HepG2 (cell line): ENCODE data around the gene NPPC. TPM values are rescaled to one million over a fixed set of nuclear protein-coding genes. Genes with fewer than 3 reads are reported as not detected.

Source experiments
- ATAC-seq: fragments of 200-7000 bp; cut with Tn5 transposase; 3 replicates; pipeline ENCODE4 v1.9.1; 2020; ENCODE audit warnings: mild to moderate bottlenecking, moderate library complexity
- BruUV-seq: library from RNA; stranded (reverse); fragments of 400-500 nt; replicated peaks from 2 replicates; lab custom pipeline; 2021; lab: Mats Ljungman, UMichigan
- CTCF ChIA-PET: fragments of 300-600 bp; formaldehyde crosslinking; extraction: SDS; loops from one replicate; lab custom pipeline; 2021; ENCODE audit warnings: low total read pairs, inconsistent platforms, low intra/inter-chr PET ratio; lab: Yijun Ruan, JAX
- POLR2A ChIA-PET: fragments of 350-600 bp; sonication (Branson Sonifier 250); formaldehyde crosslinking; loops from one replicate; lab custom pipeline; 2020; ENCODE audit warnings: antibody characterized with exemption, inconsistent platforms; lab: Yijun Ruan, JAX
- DNase-seq: peaks from one replicate; pipeline ENCODE4 v3.0.0-alpha.2; 2015; ENCODE audit warnings: low spot score
- FAIRE-seq: peaks from 3 replicates; lab custom pipeline; 2011; peaks lifted over from hg19 to GRCh38; lab: Jason Lieb, UNC
- H2AFZ ChIP-seq: one replicate; pipeline ENCODE4 v1.6.1; 2011; ENCODE audit warnings: low read length, inconsistent platforms
- H3K27ac ChIP-seq: fragments of 300-600 bp; 3 replicates; pipeline ENCODE4 v1.8.0; 2011; ENCODE audit warnings: mixed run types, mild to moderate bottlenecking, mixed read lengths, low read length, inconsistent platforms; ENCODE audit not compliant: insufficient read depth; ENCODE audit errors: extremely low read length
- H3K27me3 ChIP-seq, 2 experiments: fragments of 200-600 bp in 1 of 2; 2 replicates in 1 of 2; 3 replicates in 1 of 2; pipeline versions ENCODE4 v1.6.0 to v1.8.0; 2011; ENCODE audit warnings: low read length in 2 of 2, mild to moderate bottlenecking in 2 of 2, moderate library complexity in 2 of 2, inconsistent platforms in 1 of 2; ENCODE audit not compliant: insufficient read depth in 2 of 2, control insufficient read depth in 1 of 2
- H3K36me3 ChIP-seq, 2 experiments: fragments of 200-600 bp in 1 of 2; replicated peaks in 1 of 2; 2 replicates in 1 of 2; 3 replicates in 1 of 2; pipeline versions ENCODE4 v1.5.1 to v1.8.0; 2011; ENCODE audit warnings: low read length in 2 of 2, inconsistent platforms in 1 of 2; ENCODE audit not compliant: insufficient read depth in 2 of 2, control insufficient read depth in 1 of 2
- H3K4me1 ChIP-seq: 2 replicates; pipeline ENCODE4 v1.5.1; 2012; ENCODE audit warnings: low read length, inconsistent platforms; ENCODE audit not compliant: insufficient read depth
- H3K4me2 ChIP-seq: 2 replicates; pipeline ENCODE4 v1.6.0; 2011; ENCODE audit warnings: low read depth, low read length, inconsistent platforms
- H3K4me3 ChIP-seq, 3 experiments: fragments of 200-600 bp in 1 of 3; sonication (generic), shearing (Covaris generic) in 1 of 3; replicated peaks in 1 of 3; 2 replicates each; pipeline ENCODE4 v1.5.1; 2011 to 2016; ENCODE audit warnings: low read length in 3 of 3, inconsistent platforms in 2 of 3, low read depth in 2 of 3, mild to moderate bottlenecking in 2 of 3, control low read depth in 1 of 3, mixed read lengths in 1 of 3; ENCODE audit not compliant: insufficient read depth in 1 of 3
- H3K79me2 ChIP-seq: one replicate; pipeline ENCODE4 v1.6.1; 2011; ENCODE audit warnings: low read length, inconsistent platforms; ENCODE audit not compliant: insufficient read depth
- H3K9ac ChIP-seq: 2 replicates; pipeline ENCODE4 v1.6.0; 2011; ENCODE audit warnings: mild to moderate bottlenecking, low read depth, low read length, inconsistent platforms; ENCODE audit not compliant: insufficient read depth
- H3K9me3 ChIP-seq: 2 replicates; pipeline ENCODE4 v1.5.1; 2012; ENCODE audit warnings: mild to moderate bottlenecking, low read length
- H4K20me1 ChIP-seq: 2 replicates; pipeline ENCODE4 v1.6.0; 2011; ENCODE audit warnings: inconsistent platforms, mild to moderate bottlenecking, low read length, moderate library complexity; ENCODE audit not compliant: insufficient read depth
- NFKB2 ChIP-seq: sonication (generic); formaldehyde crosslinking; IDR thresholded peaks from 2 replicates; pipeline ENCODE4 v1.4.0; 2020; ENCODE audit warnings: missing genetic modification reagents, borderline replicate concordance
- RAD51 ChIP-seq: fragments of 450-650 bp; IDR thresholded peaks from 2 replicates; pipeline ENCODE4 v1.6.1; 2016; ENCODE audit warnings: borderline replicate concordance
- ZNF101 ChIP-seq: sonication (generic); formaldehyde crosslinking; IDR thresholded peaks from 2 replicates; pipeline ENCODE4 v1.4.0; 2020; ENCODE audit warnings: mild to moderate bottlenecking, low read depth, missing genetic modification reagents, borderline replicate concordance
- WGBS: methylation state at CpG from one replicate; pipeline ENCODE4 v1.1.6; 2017; ENCODE audit warnings: low lambda C conversion rate; 5-methylcytosine and 5-hydroxymethylcytosine counted together
- in situ Hi-C: cut with HindIII; loops from 2 replicates; pipeline ENCODE4 v1.10.0; 2017; ENCODE audit warnings: low pct_unique_long_range_greater_than_20kb; ENCODE audit not compliant: extremely low pct_ligation_motif_present
- intact Hi-C: fragments of 100-400 bp; cut with micrococcal nuclease; formaldehyde crosslinking; loops from one replicate; pipeline ENCODE4 v1.10.0; 2022; ENCODE audit not compliant: unreplicated experiment
- polyA plus RNA-seq, 8 experiments: library from polyadenylated mRNA; depleted of rRNA in 3 of 8; stranded (reverse) in 7 of 8; unstranded in 1 of 8; fragments of >200 nt; fragmentation: Illumina TruSeq in 4 of 8; extraction: Trizol in 4 of 8; gene quantifications; 2 replicates each; pipeline versions ENCODE4 v1.2.1 to v1.2.3, GENCODE V29; 2011 to 2016; ENCODE audit warnings: low read depth in 4 of 8, missing spikeins in 1 of 8, mixed read lengths in 1 of 8; ENCODE audit not compliant: insufficient read depth in 1 of 8
- total RNA-seq, 5 experiments: library from RNA; depleted of rRNA; stranded (reverse); fragments of >200 nt; fragmentation: Illumina TruSeq; extraction: Trizol; gene quantifications; 2 replicates each; pipeline ENCODE4 v1.2.3, GENCODE V29; 2016; ENCODE audit warnings: low read depth in 1 of 5
- TF ChIP-seq, protein P1 (sequence below): sonication (generic); formaldehyde crosslinking; IDR thresholded peaks from 2 replicates; pipeline ENCODE4 v1.5.1; 2020; ENCODE audit warnings: mild to moderate bottlenecking, missing genetic modification reagents, moderate library complexity
- TF ChIP-seq, protein P2 (sequence below), 2 experiments: sonication (generic) in 1 of 2; formaldehyde crosslinking in 1 of 2; IDR thresholded peaks; 2 replicates each; pipeline versions ENCODE4 v1.5.1 to v1.6.1; 2011 to 2020; ENCODE audit warnings: borderline replicate concordance in 1 of 2, low read depth in 1 of 2, low read length in 1 of 2, mild to moderate bottlenecking in 1 of 2, missing genetic modification reagents in 1 of 2, moderate library complexity in 1 of 2

The NPPC gene
- total and polyA plus RNA-seq, 2 of the 13 experiments (the other 11 are each of a cell fraction or from before 2014, with no cell fraction given) = 0.11 TPM; not detected in 1

DNA sequence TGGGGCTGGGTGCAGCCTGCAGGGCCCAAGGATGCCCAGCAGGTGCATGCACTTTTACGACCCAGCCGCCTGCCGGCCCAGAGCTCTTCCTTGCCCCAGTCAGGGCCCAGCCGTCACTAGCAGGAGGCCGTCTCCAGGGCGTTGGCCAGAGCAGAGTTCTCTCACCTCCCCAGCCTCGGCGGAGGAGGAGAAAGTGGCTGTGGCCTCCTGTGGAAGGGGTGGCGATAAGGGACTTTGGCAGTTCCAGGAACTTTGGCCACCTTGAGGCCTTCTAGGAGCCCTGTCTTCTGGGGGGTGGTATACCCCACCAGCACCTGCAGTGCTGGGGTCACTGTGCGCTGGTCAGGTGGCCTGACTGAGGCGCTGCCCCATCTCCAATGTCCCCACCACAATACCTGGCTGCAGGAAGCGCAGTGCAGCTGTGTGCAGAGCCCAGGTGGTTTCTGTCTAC lies 22.0 kb downstream of the NPPC start:
- WGBS = 0% methylated on average over 1 of the region's 12 CpGs
- Histone ChIP-seq H3K4me3 (no peak overlapping the region), H3K36me3 (no peaks in the 10 kb centered on the region), H3K79me2 (no peaks in the 10 kb centered on the region), H2AFZ (no peak overlapping the region), H3K9ac (no peak overlapping the region), H4K20me1 (no peaks in the 10 kb centered on the region), H3K4me2 (no peak overlapping the region), H3K4me1 (peaks cover 17% of the 10 kb centered on the region), H3K27me3 (peaks cover 0 to 23% of the 10 kb centered on the region in 2 experiments; a peak in 4 of 5 replicates), H3K9me3 (no peaks in the 10 kb centered on the region), H3K27ac (no peak overlapping the region)
- DNase-seq (no peak), ATAC-seq (peak; percentile 32), FAIRE-seq (no peak)
- intact Hi-C loops (loop anchor here (10.0 kb wide), 1 partner anchor 621 kb away; the partner anchor contains the start of genes CHRND and PRSS56), in situ Hi-C loops (no loop called here)
- TF ChIP-seq, protein P1, sequence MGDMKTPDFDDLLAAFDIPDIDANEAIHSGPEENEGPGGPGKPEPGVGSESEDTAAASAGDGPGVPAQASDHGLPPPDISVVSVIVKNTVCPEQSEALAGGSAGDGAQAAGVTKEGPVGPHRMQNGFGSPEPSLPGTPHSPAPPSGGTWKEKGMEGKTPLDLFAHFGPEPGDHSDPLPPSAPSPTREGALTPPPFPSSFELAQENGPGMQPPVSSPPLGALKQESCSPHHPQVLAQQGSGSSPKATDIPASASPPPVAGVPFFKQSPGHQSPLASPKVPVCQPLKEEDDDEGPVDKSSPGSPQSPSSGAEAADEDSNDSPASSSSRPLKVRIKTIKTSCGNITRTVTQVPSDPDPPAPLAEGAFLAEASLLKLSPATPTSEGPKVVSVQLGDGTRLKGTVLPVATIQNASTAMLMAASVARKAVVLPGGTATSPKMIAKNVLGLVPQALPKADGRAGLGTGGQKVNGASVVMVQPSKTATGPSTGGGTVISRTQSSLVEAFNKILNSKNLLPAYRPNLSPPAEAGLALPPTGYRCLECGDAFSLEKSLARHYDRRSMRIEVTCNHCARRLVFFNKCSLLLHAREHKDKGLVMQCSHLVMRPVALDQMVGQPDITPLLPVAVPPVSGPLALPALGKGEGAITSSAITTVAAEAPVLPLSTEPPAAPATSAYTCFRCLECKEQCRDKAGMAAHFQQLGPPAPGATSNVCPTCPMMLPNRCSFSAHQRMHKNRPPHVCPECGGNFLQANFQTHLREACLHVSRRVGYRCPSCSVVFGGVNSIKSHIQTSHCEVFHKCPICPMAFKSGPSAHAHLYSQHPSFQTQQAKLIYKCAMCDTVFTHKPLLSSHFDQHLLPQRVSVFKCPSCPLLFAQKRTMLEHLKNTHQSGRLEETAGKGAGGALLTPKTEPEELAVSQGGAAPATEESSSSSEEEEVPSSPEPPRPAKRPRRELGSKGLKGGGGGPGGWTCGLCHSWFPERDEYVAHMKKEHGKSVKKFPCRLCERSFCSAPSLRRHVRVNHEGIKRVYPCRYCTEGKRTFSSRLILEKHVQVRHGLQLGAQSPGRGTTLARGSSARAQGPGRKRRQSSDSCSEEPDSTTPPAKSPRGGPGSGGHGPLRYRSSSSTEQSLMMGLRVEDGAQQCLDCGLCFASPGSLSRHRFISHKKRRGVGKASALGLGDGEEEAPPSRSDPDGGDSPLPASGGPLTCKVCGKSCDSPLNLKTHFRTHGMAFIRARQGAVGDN (CRISPR knock-in tag) = 0 out of 2 replicates have a peak, but pooled peaks have one; percentile 4
- TF ChIP-seq NFKB2 (CRISPR knock-in tag) = no peak
- CTCF ChIA-PET = no interaction called here
- no TSS peak for BruUV-seq
- POLR2A ChIA-PET = no interaction called here

DNA sequence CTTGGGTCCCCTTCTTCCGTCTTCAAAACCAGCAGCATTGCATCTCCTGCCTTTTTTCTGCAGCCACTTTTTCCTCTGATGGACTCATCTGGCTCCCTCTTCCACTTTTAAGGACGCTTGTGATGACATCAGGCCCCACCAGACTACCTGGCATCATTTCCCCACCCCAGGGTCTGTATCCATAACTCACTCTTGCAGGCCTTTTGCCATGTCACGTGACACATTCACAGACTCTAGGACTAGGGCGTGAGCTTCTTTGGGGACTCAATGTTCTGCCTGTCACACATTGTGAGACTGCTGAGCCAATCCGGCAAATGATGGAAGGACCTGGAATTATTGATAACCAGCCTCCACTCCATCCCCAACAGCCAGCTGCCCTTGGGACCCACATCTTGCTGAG lies 23.6 kb downstream of the NPPC start:
- Histone ChIP-seq H3K4me3 (no peak overlapping the region), H3K27ac (no peak overlapping the region), H3K4me1 (peaks cover 17% of the 10 kb centered on the region)
- TF ChIP-seq RAD51 (peak; percentile 86), ZNF101 (no peak)
- TF ChIP-seq, protein P2, sequence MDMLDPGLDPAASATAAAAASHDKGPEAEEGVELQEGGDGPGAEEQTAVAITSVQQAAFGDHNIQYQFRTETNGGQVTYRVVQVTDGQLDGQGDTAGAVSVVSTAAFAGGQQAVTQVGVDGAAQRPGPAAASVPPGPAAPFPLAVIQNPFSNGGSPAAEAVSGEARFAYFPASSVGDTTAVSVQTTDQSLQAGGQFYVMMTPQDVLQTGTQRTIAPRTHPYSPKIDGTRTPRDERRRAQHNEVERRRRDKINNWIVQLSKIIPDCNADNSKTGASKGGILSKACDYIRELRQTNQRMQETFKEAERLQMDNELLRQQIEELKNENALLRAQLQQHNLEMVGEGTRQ (IDR thresholded peaks at IDR 0.05; ENCODE audit: low read depth, low read length) = peak; percentile 72
- TF ChIP-seq, protein P2 (CRISPR knock-in tag; IDR thresholded peaks at IDR 0.05; ENCODE audit: borderline replicate concordance) = no peak
- TF ChIP-seq, all 625 proteins: peak for 2
- intact Hi-C loops (loop anchor here (10.0 kb wide), 1 partner anchor 622 kb away; the partner anchor contains the start of genes CHRND and PRSS56), in situ Hi-C loops (no loop called here)
- H3K4me2 ChIP-seq = no peak overlapping the region
- WGBS = 66% methylated on average over 5 of the region's 5 CpGs
- no peak for FAIRE-seq
- ChIA-PET CTCF (no interaction called here), POLR2A (no interaction called here)
- ATAC-seq = no peak
- no peaks in the 10 kb centered on the region for H3K79me2 ChIP-seq
- H4K20me1 ChIP-seq = no peaks in the 10 kb centered on the region
- H3K27me3 ChIP-seq = peaks cover 0 to 17% of the 10 kb centered on the region in 2 experiments; a peak in 4 of 5 replicates
- H3K9ac ChIP-seq = no peak overlapping the region
- H2AFZ ChIP-seq = no peak overlapping the region
- H3K9me3 ChIP-seq = no peaks in the 10 kb centered on the region
- DNase-seq = no peak
- H3K36me3 ChIP-seq = no peaks in the 10 kb centered on the region
- no TSS peak for BruUV-seq
